NCI-H1048 (cell line): ENCODE data around the gene SLC39A10.
"Not testable (repeated sequence)": the region's sequence is repeated elsewhere in the genome, so short reads cannot be mapped to it uniquely, and the experiment has no call there.

ENCODE experiments used
- DNase-seq: peaks from one replicate; lab custom pipeline; 2025; lab: John Stamatoyannopoulos, UW

SLC39A10 gene

GRCh38 chr2:195674491-195675221 lies 17.6 kb downstream of the SLC39A10 start:
- no peak for DNase-seq

- no peak for DNase-seq
These were observed 18.9 kb downstream of the SLC39A10 start for GRCh38 chr2:195675783-195676427.

- DNase-seq: no peak
These were observed 20.3 kb downstream of the SLC39A10 start for GRCh38 chr2:195677290-195677689.

GRCh38 chr2:195677884-195678283 lies 20.9 kb downstream of the SLC39A10 start:
- DNase-seq: no peak

DNA sequence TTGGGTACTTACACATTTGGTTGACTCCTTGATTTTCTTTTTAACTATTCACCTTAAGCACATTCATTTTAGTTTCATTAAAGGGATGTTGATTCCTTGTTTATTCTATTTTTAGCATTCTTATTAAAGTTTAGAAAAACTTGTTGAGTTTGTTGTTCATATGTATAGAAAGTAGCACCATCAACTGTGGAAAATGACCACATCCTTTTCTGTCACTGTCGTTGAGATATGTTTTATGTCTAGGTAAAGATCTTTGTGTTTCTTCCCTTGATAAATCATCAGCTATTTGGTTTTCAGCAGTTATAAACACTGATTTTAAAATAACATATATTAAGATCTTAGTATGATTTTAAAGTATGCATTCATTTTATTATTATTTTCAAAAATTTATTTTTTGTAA lies 25.1 kb downstream of the SLC39A10 start:
- DNase-seq: no peak

DNA sequence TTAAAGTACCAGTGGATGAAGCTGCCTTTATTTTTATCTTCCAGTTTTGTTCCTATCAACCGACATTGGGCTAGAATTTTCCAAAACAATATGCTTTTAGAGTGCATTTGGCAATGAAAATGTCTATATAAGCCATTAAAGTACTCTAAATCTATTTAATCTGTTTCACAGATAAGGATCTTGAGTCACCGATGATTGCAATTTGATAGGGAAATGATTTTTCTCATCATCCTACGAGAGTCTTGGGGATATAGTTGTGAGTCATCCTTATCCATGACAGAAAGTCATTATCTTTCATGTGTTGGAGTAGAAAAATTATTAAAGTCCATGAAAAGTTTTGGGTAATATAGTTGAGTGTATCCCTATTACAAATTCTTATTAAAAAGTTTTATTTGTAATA lies 26.1 kb downstream of the SLC39A10 start:
- DNase-seq: no peak

DNA sequence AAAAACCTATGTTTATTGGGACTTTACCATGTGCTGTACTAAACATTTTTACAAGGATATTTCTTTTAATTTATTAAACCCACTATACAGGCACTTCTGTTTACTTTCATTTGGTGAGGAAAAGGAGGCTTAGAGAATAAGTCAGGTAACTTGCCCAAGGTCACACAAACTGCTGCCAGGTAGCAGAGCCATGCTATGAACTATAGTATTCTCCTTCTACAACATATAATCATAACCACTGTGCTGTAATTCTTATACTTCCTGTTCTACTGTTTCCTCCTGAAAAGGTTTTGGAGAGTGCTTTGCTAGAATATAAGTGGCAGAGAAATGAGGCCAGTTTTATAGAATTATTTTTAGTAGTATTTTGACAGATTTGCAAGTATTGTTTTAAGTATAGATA lies 29.5 kb downstream of the SLC39A10 start:
- DNase-seq: no peak

GRCh38 chr2:195687320-195688086 lies 30.5 kb downstream of the SLC39A10 start:
- no peak for DNase-seq

DNA sequence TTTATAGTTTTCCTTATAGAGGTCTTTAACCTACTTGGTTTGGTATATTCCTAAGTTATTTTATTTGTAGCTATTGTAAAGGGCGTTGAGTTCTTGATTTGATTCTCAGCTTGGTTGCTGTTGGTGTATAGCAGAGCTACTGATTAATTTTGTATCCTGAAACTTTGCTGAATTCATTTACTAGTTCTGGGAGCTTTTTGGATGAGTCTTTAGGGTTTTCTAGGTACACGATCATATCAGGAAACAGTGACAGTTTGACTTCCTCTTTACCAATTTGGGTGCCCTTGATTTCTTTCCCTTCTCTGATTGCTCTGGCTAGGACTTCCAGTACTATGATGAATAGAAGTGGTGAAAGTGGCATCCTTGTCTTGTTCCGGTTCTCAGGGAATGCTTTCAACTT lies 35.5 kb downstream of the SLC39A10 start:
- not testable (repeated sequence) for DNase-seq

- no peak for DNase-seq
These were observed 37.5 kb downstream of the SLC39A10 start for GRCh38 chr2:195694553-195694952.

DNA sequence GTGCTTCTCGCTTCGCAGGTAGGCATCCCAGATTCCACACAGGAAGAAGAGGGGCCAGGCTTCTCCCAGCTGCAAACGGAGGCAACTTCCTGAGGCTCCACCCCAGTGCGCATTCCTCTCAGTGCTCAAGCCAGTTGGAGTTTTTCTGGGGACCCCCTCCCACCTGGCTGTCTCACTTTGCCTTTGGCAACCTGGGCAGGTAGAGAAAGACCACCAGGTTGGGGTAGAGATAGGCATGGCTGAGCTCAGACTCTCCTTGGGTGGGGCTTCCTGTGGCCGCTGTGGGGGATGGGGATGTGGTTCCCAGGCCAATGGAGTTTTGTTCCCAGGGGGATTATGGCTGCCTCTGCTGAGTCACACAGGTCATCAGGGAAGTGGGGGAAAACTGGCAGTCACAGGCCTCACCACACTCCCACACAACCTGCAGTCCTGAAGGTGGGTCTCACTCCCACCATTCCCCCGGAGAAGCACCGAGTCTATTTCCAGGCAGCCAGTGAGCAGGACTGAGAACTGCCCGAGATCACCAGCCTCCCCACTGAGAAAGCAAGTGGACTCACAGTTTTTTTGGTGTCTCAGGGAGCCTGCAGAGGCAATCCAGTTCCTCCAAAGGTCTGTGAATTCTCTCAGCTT lies 38.1 kb downstream of the SLC39A10 start:
- no peak for DNase-seq

GRCh38 chr2:195696012-195696411 lies 39.0 kb downstream of the SLC39A10 start:
- DNase-seq: no peak

GRCh38 chr2:195697681-195698220 lies 40.7 kb downstream of the SLC39A10 start:
- no peak for DNase-seq

DNA sequence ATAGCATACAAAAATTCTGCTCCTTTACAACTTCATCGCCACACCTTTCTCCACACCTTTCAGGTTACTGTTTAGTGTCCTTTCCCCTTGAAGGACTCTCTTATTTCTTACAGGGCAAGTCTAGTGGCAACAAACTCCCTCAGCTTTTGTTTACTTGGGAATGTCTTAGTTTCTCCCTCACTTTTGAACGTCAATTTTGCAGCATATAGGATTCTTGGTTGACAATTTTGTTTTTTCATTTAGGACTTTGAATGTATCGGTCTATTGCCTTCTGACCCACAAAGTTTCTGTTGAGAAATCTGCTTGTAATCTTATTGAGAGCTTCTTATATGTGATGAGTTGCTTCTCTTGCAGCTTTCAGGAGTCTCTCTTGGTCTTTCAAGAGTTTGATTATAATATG lies 43.5 kb downstream of the SLC39A10 start:
- DNase-seq: no peak

GRCh38 chr2:195706161-195706900 lies 49.3 kb downstream of the SLC39A10 start:
- no peak for DNase-seq

GRCh38 chr2:195709901-195710806 lies 53.1 kb downstream of the SLC39A10 start:
- no peak for DNase-seq

DNA sequence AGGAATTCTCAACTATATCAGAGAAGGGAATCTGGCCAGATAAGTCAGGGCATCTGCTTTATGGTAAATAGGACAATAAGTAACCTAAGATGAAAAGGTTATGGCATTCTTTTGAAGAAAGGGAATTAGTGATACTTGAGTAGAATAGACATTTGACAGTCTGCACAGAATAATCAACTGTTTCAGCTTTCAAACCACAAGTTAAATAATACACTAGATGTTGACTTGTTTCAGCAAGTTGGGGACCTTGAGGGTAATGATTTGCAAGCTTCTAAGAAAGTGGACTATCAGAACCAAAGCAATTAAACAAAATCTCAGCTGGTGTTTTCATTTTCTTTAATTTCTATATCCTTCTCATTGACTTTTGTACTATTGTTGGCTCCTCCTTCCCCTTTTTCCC lies 54.5 kb downstream of the SLC39A10 start:
- DNase-seq: no peak

GRCh38 chr2:195716466-195716865 lies 59.4 kb downstream of the SLC39A10 start:
- DNase-seq: no peak

GRCh38 chr2:195721042-195721441 lies 64.0 kb downstream of the SLC39A10 start:
- DNase-seq: no peak

DNA sequence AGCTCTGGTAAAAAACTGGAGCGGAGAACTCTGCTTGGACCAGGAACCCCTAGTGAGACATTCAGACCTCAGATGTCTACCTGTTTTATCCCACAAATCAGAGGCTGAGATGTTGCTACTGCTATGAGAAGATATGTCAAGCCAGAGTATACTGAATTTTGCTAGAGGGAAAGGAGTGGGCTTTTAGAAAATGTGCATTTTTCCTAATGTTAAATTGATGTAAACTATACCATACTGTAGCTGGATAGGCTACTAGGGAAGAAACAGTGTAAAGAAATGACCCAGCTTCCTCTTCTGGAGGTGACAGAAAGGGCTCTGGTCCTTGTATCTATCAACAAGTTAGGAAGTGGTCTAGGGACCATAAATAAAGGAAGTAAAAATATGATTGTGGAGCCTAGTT lies 65.0 kb downstream of the SLC39A10 start:
- DNase-seq: no peak
